Colon (tissue), 2 donors: ENCODE data around the gene ACTL7B.
"Not testable (repeated sequence)": the region's sequence is repeated elsewhere in the genome, so short reads cannot be mapped to it uniquely, and the experiment has no call there.

Experiments used
- FAIRE-seq: peaks from 2 replicates; lab custom pipeline; 2012; peaks lifted over from hg19 to GRCh38; lab: Jason Lieb, UNC
- donor health status: control.
- donor health status: control.

The ACTL7B gene

GRCh38 chr9:108844391-108844790 lies 11.4 kb downstream of the ACTL7B start:
- FAIRE-seq: no peak

DNA sequence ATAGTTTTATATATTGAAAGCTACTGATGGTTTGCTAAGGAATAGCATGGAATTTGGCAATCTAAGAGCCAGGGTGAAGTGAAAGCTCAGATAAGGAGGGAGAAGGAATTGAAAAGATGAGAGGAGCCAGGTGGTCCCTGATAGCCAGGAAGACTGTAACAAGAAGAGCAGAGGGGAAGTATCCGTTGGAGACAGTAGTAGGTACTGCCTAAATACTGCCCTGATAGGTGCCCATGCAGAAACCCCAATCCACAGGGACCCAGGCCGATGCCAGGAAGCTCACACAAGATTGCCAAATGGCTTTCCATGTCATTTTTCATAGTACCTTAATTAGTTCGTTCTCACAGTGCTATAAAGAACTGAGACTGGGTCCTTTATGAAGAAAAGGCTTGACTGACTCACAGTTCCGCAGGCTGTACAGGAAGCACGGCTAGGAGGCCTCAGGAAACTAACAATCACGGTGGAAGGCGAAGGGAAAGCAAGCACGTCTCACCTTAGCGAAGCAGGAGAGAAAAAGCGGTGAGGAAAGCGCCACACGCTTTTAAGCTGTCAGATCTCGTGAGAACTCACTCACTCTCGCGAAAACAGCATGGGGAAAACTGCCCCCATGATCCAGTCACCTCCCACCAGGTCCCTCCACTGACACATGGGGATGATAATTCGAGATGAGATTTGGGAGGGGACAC lies 13.0 kb downstream of the ACTL7B start:
- no peak for FAIRE-seq

DNA sequence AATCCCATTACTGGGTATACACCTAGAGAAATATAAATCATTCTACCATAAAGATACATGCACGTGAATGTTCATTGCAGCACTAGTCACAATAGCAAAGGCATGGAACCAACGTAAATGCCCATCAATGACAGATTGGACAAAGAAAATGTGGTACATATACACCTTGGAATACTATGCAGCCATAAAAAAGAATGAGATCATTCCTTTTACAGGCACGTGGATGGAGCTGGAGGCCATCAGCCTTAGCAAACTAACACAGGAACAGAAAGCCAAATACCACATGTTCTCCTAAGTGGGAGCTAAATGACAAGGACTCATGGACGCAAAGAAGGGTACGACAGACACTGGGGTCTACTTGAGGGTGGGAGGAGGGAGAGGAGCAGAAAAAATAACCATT lies 16.2 kb downstream of the ACTL7B start:
- not testable (repeated sequence) for FAIRE-seq

DNA sequence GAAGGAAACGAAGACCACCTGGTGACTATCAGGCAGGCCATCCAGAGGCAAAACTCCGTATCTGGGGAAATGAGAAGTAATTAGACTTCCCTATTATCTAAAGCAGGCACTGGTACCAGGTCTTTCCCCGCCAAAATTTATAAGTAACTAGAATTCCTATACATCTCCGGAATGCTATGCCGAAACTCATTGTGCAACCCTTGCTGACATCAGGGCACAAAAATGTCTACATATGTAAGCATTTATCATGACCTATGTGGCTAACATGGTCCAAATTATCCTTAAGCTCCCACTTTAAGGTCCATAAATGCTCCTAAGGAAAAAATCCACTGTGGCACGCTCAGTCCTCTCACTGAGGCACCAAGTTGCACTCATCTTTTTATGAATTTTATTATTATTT lies 17.8 kb downstream of the ACTL7B start:
- no peak for FAIRE-seq

DNA sequence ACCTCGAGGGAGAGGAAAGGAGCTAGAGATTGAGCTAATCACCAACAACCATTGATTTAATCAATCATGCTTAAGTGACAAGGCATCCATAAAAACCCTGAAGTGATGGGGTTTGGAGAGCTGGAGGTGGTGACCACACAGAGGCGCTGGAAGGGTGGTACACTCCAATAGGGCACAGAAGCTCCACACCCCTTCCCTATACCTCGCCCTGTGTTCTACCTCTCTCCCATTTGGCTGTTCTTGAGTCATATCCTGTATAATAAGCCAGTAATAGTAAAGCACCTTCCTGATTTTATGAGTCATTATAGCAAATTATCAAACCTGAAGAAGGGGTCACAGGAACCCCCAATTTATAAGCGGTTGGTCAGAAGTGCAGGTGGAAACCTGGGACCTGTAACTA lies 18.3 kb downstream of the ACTL7B start:
- FAIRE-seq: no peak

- FAIRE-seq: no peak
These were observed 19.0 kb downstream of the ACTL7B start for GRCh38 chr9:108836781-108837180.

GRCh38 chr9:108836319-108836718 lies 19.5 kb downstream of the ACTL7B start:
- FAIRE-seq: no peak

DNA sequence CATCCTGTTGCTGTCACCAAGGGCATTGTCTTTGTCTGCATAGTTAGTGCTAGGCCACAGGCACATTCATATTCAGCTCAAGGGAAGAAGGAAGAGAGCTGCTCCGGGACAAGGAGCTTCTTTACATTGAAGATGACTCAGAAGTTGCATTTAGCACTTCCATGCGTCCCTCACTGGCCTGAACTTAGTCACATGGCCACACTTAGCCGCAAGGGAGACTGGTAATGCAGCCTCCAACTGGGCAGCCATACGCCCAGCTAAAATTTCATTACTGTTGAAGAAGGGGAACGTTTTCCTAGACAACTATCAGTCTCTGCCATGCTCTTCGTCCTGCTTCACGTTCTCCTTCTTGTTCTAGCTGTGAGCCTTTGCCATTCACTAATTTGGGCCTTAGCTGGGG lies 20.0 kb downstream of the ACTL7B start:
- no peak for FAIRE-seq

DNA sequence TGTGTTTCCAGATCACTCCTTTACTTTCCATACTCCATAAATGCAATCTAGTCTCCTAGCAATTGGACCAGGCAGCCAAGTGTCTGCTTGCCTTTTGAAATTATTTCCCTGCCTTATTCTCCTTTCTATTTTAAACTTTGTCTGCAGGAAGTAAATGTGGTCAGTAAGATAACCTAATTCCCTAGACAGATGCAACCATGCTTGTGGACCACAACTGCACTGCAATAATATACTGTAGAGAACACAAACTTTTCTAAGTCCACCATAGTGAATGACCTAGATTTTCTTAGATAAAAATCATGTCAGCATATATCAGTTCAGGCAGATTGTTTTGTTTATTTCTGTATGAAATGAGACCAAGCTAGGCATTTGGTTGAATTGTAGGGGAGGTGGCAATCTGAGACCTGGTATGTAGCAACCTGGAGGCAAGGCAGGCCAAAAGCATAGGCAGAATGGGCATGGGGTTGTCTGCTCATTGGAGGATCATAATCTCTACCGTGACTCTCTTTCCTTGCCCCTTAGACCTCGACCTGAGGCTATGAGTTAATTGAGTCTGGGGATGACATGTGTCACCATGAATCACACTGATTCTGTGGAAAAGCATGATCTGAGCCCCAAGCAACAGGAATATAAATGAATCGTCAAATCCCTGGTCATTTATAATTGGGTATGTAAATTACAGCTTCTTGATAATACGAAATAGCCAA lies 20.7 kb downstream of the ACTL7B start:
- no peak for FAIRE-seq

DNA sequence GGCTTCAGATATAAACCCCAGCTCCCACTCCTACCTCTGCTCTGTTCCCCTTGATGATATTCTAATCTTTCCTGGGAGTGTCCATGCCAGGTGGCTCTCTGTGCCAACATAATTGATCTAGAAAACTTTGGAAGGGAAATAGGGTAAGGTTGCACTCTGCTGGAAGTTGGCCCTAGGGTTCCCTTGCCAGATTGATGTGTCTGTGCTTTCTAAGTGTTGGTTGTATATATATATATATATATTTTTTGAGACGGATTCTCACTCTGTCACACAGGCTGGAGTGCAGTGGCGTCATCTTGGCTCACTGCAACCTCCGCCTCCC lies 23.6 kb downstream of the ACTL7B start:
- FAIRE-seq: no peak

DNA sequence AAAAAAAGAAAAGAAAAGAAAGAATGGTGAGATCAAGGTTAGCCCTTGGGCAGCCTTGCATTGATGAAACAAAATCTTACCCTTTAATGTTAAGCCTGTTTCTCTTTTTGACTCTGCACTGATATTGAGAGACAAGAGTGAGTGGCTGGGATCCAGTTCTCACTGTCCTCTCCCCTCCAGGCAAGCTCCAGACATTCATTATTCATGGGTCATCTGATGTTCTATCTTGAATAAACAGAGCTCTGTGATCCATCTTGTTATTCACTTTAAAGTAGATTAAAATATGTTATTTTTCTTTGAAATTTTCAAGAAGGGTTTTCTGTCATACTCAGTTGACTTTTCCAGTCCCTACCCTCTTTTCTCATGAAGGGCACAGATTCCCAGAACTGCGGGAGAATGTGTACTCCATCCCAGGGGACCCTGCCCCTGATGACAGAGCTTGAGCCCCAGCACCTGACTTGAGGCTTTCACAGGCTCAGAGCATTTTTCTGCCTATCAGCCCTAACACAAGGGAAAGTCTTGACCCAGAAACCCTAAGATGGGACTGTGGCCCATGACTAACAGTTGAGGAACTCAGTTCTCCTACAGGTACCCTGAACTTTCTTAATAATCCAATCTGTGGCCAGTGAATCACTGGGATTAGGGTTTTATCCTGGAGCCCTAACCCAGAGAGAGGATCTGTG lies 24.1 kb downstream of the ACTL7B start:
- no peak for FAIRE-seq

DNA sequence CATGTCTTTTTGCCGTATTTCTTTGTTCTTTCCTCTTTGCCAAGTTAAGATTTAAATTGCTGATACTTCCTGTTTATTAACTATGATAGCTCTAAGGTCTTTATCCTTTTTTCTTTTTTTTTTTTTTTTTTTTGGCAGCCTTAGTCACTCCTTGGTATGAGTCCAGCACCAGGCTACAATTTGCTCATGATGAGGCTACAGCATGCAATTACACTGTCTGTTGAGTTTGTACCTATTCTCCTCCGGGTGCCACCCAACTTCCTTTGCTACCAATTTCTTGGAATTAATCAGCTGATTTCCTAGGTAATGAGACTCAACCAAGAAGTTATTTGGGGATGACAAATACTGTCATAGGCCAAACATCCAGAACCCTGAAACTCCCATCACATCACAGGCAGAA lies 25.5 kb downstream of the ACTL7B start:
- FAIRE-seq: no peak

DNA sequence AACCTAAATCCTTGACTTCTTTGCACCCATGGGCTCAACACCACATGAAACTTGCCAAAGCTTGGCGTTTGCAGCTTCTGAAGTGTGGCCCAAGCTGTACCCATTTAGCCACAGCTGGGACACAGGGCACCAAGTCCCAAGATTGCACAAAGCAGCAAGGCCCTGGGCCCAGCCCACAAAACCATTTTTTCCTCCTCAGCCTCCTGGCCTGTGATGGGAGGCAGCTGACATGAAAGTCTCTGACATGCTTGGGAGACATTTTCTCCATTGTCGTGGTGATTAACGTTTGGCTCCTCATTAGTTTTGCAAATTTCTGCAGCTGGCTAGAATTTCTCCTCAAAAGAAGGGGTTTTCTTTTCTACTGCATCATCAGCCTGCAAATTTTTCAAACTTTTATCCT lies 32.0 kb downstream of the ACTL7B start:
- FAIRE-seq: no peak

DNA sequence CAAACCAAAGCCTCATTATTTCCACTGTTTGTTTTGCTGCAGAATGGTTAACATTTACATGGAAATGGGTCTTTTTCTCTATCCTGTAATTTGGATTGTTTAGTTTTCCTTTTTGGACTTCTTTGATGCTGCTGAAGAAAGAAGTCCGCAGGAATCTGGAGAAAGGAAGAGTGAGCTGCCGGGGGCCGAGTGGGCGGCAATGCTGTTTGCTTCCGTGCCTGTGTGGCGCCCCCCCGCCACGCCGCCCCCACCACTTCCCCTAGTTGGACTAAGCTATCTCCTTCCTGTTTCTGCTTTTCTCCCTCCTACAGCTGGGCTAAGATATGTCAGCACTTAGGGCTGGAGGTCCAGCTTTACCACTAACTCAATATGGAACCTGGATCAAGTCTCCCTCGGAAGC lies 39.7 kb downstream of the ACTL7B start:
- FAIRE-seq: no peak

- FAIRE-seq: no peak
These were observed 40.6 kb downstream of the ACTL7B start for GRCh38 chr9:108815156-108815555.

- FAIRE-seq: no peak
These were observed 41.7 kb downstream of the ACTL7B start for GRCh38 chr9:108813951-108814601.

GRCh38 chr9:108812396-108813025 lies 43.3 kb downstream of the ACTL7B start:
- no peak for FAIRE-seq

DNA sequence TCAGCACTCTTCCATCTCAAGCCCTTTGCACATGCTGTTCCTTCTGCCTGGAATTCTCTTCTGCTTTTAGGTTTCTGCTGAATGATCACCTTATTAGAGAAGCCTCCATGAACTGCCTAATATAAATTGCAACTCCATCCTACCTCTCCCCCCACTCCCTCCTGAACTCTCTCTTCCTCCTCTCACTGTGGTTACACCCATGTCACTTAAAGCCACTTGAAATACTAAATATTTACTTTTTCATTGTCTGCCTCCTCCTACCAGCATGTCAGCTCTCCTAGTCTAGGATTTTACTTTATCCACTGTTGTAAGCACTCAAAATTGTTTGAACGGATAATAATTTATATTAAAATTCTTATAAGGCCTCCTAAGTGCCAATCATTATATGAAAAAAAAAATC lies 43.8 kb downstream of the ACTL7B start:
- FAIRE-seq: no peak

GRCh38 chr9:108809269-108809668 lies 46.5 kb downstream of the ACTL7B start:
- no peak for FAIRE-seq
